ENCODE measurements around the gene CDK14.
A peak's percentile ranks its signal among the peaks of the same experiment; 100 is the strongest.

The CDK14 gene

DNA sequence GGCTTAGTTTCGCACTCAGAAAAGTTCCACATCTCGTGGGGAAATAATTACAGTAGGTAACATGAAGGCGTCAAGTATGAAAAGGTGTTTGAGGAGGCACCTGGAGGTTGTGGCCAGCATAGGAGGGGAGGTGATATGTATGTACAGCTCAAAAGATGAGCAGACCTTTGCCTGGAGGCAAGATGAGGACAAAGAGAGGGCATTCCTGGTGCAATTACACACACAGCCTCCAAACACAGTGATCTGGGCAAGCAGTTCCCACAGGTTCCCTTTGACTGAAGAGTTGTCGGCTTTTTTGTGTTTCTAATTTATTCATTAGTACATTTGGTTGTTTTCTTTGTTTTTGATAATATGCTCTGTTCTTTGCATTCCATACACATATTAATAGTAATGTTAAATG, 46.9 kb downstream of the CDK14 start:
- no peak overlapping the region for H3K4me3 ChIP-seq (ENCODE audit: low read depth, low read length)
- TF ChIP-seq, protein P1, sequence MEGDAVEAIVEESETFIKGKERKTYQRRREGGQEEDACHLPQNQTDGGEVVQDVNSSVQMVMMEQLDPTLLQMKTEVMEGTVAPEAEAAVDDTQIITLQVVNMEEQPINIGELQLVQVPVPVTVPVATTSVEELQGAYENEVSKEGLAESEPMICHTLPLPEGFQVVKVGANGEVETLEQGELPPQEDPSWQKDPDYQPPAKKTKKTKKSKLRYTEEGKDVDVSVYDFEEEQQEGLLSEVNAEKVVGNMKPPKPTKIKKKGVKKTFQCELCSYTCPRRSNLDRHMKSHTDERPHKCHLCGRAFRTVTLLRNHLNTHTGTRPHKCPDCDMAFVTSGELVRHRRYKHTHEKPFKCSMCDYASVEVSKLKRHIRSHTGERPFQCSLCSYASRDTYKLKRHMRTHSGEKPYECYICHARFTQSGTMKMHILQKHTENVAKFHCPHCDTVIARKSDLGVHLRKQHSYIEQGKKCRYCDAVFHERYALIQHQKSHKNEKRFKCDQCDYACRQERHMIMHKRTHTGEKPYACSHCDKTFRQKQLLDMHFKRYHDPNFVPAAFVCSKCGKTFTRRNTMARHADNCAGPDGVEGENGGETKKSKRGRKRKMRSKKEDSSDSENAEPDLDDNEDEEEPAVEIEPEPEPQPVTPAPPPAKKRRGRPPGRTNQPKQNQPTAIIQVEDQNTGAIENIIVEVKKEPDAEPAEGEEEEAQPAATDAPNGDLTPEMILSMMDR (IDR thresholded peaks at IDR 0.05; ENCODE audit: insufficient read depth, low read depth, low read length, missing control alignments) = no peak
- no peak for DNase-seq (ENCODE audit: low read depth)

DNA sequence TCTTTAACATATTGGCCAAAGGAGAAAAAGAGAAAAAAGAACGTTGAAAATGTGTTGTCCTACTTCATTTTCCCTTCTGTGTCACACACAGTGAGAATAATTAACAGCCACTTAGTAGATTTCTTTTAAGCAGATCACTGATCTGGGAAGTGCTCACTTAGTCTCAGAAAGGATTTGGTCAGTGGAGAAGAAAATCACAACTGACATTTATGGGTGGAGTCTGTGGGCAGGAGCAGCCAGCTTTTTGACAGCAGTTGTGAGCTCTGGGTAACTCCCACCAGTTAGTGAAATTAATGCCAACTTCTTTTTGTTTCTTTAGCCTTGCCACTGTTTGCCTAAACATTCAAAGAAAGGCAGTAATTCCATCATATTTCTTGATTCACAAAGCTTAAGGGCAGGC, 49.7 kb downstream of the CDK14 start:
- TF ChIP-seq, protein P1 (IDR thresholded peaks at IDR 0.05; ENCODE audit: insufficient read depth, low read depth, low read length, missing control alignments) = no peak
- DNase-seq (ENCODE audit: low read depth) = no peak
- no peak overlapping the region for H3K4me3 ChIP-seq (ENCODE audit: low read depth, low read length)

- TF ChIP-seq, protein P1 (IDR thresholded peaks at IDR 0.05; ENCODE audit: insufficient read depth, low read depth, low read length, missing control alignments) = no peak
- H3K4me3 ChIP-seq (ENCODE audit: low read depth, low read length) = no peak overlapping the region
These were observed 52.0 kb downstream of the CDK14 start for GRCh38 chr7:90648107-90648506.

GRCh38 chr7:90648834-90649233, 52.7 kb downstream of the CDK14 start:
- H3K4me3 ChIP-seq (ENCODE audit: low read depth, low read length) = no peak overlapping the region
- no peak for DNase-seq (ENCODE audit: low read depth)
- TF ChIP-seq, protein P1 (IDR thresholded peaks at IDR 0.05; ENCODE audit: insufficient read depth, low read depth, low read length, missing control alignments) = no peak

More at GRCh38 chr7:90648107-90648506, 52.0 kb downstream of the CDK14 start:
- no peak for DNase-seq (ENCODE audit: low read depth)

GRCh38 chr7:90654718-90655427, 58.8 kb downstream of the CDK14 start:
- DNase-seq (ENCODE audit: low read depth) = no peak
- TF ChIP-seq, protein P1 (IDR thresholded peaks at IDR 0.05; ENCODE audit: insufficient read depth, low read depth, low read length, missing control alignments) = no peak
- H3K4me3 ChIP-seq (ENCODE audit: low read depth, low read length) = no peak overlapping the region

- TF ChIP-seq, protein P1 (IDR thresholded peaks at IDR 0.05; ENCODE audit: insufficient read depth, low read depth, low read length, missing control alignments) = no peak
- DNase-seq (ENCODE audit: low read depth) = peak; percentile 44
- H3K4me3 ChIP-seq (ENCODE audit: low read depth, low read length) = no peak overlapping the region
These were observed 59.4 kb downstream of the CDK14 start for GRCh38 chr7:90655566-90655965.

- TF ChIP-seq, protein P1 (IDR thresholded peaks at IDR 0.05; ENCODE audit: insufficient read depth, low read depth, low read length, missing control alignments) = no peak
- no peak overlapping the region for H3K4me3 ChIP-seq (ENCODE audit: low read depth, low read length)
- no peak for DNase-seq (ENCODE audit: low read depth)
These were observed 61.4 kb downstream of the CDK14 start for GRCh38 chr7:90657481-90657880.

All from GM12865 (cell line).